B cell (primary cell): ENCODE results near the gene KLHL22.

Experiments
- EZH2 ChIP-seq: IDR thresholded peaks from 2 replicates; pipeline ENCODE4 v1.6.1; 2012; ENCODE audit warnings: borderline replicate concordance, low read depth, mild to moderate bottlenecking, moderate library complexity, low read length; ENCODE audit not compliant: insufficient read depth, poor library complexity, severe bottlenecking
- TF ChIP-seq, protein P1 (sequence below): fragments of 200-600 bp; IDR thresholded peaks from one replicate; pipeline ENCODE4 v1.8.0; 2022; ENCODE audit warnings: antibody characterized with exemption, mild to moderate bottlenecking

GRCh38 chr22:20423008-20423905, 72.3 kb downstream of the KLHL22 start:
- TF ChIP-seq, protein P1, sequence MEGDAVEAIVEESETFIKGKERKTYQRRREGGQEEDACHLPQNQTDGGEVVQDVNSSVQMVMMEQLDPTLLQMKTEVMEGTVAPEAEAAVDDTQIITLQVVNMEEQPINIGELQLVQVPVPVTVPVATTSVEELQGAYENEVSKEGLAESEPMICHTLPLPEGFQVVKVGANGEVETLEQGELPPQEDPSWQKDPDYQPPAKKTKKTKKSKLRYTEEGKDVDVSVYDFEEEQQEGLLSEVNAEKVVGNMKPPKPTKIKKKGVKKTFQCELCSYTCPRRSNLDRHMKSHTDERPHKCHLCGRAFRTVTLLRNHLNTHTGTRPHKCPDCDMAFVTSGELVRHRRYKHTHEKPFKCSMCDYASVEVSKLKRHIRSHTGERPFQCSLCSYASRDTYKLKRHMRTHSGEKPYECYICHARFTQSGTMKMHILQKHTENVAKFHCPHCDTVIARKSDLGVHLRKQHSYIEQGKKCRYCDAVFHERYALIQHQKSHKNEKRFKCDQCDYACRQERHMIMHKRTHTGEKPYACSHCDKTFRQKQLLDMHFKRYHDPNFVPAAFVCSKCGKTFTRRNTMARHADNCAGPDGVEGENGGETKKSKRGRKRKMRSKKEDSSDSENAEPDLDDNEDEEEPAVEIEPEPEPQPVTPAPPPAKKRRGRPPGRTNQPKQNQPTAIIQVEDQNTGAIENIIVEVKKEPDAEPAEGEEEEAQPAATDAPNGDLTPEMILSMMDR = no peak
- no peak for TF ChIP-seq EZH2
